HCT116 (cell line): ENCODE results near the gene CDC14A. TPM values are rescaled to one million over a fixed set of nuclear protein-coding genes. Genes with fewer than 3 reads are reported as not detected.
"Not testable (repeated sequence)": the region's sequence is repeated elsewhere in the genome, so short reads cannot be mapped to it uniquely, and the experiment has no call there.

Source experiments
- ATAC-seq: fragments of 200-7000 bp; cut with Tn5 transposase; 2 replicates; pipeline ENCODE4 v1.9.1; 2020; ENCODE audit warnings: mild to moderate bottlenecking, moderate library complexity
- BruUV-seq: library from RNA; stranded (reverse); fragments of 400-500 nt; replicated peaks from 2 replicates; lab custom pipeline; 2021; lab: Mats Ljungman, UMichigan
- CTCF ChIA-PET: fragments of 300-600 bp; sonication (Branson Sonifier 250); formaldehyde crosslinking; loops from one replicate; lab custom pipeline; 2021; ENCODE audit warnings: antibody characterized with exemption; lab: Charles Lee
- POLR2A ChIA-PET: fragments of 300-600, 350-600 bp; sonication (Branson Sonifier 250); formaldehyde crosslinking; loops from one replicate; lab custom pipeline; 2021; ENCODE audit warnings: antibody characterized with exemption; lab: Charles Lee
- RAD21 ChIA-PET, 2 experiments: fragments of 300-600 bp; sonication (Branson Sonifier 250); formaldehyde crosslinking; loops; one replicate each; lab custom pipeline; 2023; ENCODE audit warnings: low total read pairs in 2 of 2; ENCODE audit not compliant: uncharacterized antibody in 2 of 2, unreplicated experiment in 2 of 2, low non-redundant PET in 1 of 2; lab: Charles Lee
- DNase-seq: peaks from one replicate; pipeline ENCODE4 v3.0.0-alpha.2; 2010; ENCODE audit warnings: low read depth, low spot score
- H2AFZ ChIP-seq: fragments of 200-600 bp; shearing (Covaris generic), sonication (generic); 2 replicates; pipeline ENCODE4 v1.6.1; 2017; ENCODE audit warnings: low read depth, mixed run types, mixed read lengths, antibody characterized with exemption, low read length; ENCODE audit not compliant: poor library complexity, severe bottlenecking
- H3K27ac ChIP-seq: 2 replicates; pipeline ENCODE4 v1.5.1; 2012; ENCODE audit warnings: low read depth, low read length
- H3K27me3 ChIP-seq: fragments of 200-600 bp; sonication (generic); 2 replicates; pipeline ENCODE4 v1.6.1; 2016; ENCODE audit warnings: mixed run types, low read length, mixed read lengths; ENCODE audit not compliant: insufficient read depth
- H3K36me3 ChIP-seq, 2 experiments: fragments of 200-500 bp in 1 of 2; fragments of 200-600 bp in 1 of 2; sonication (Bioruptor generic) in 1 of 2; sonication (generic) in 1 of 2; 2 replicates each; pipeline versions ENCODE4 v1.5.1 to v1.6.1; 2014 to 2016; ENCODE audit warnings: low read length in 2 of 2, inconsistent platforms in 1 of 2, mixed read lengths in 1 of 2, mixed run types in 1 of 2; ENCODE audit not compliant: insufficient read depth in 2 of 2, control insufficient read depth in 1 of 2
- H3K4me1 ChIP-seq, 2 experiments: fragments of 200-600 bp in 1 of 2; sonication (generic) in 1 of 2; 2 replicates each; pipeline versions ENCODE4 v1.5.1 to v1.6.1; 2012 to 2017; ENCODE audit warnings: low read length in 2 of 2, inconsistent platforms in 1 of 2, mild to moderate bottlenecking in 1 of 2, mixed read lengths in 1 of 2, mixed run types in 1 of 2, moderate library complexity in 1 of 2; ENCODE audit not compliant: insufficient read depth in 2 of 2, control insufficient read depth in 1 of 2
- H3K4me2 ChIP-seq: fragments of 200-600 bp; sonication (generic); 2 replicates; pipeline ENCODE4 v1.6.1; 2017; ENCODE audit warnings: mixed run types, low read length, mixed read lengths
- H3K4me3 ChIP-seq, 2 experiments: fragments of 200-600 bp in 1 of 2; sonication (generic) in 1 of 2; replicated peaks in 1 of 2; 2 replicates each; pipeline ENCODE4 v1.5.1; 2011 to 2016; ENCODE audit warnings: low read length in 2 of 2, control low read depth in 1 of 2, low read depth in 1 of 2, mild to moderate bottlenecking in 1 of 2, mixed read lengths in 1 of 2, mixed run types in 1 of 2
- H3K79me2 ChIP-seq: fragments of 200-600 bp; sonication (generic); 2 replicates; pipeline ENCODE4 v1.6.1; 2017; ENCODE audit warnings: mild to moderate bottlenecking, mixed run types, low read length, moderate library complexity, mixed read lengths; ENCODE audit not compliant: insufficient read depth
- H3K9ac ChIP-seq: fragments of 200-600 bp; sonication (generic); 2 replicates; pipeline ENCODE4 v1.6.1; 2016; ENCODE audit warnings: low read length, mixed read lengths
- H3K9me2 ChIP-seq: fragments of 200-600 bp; sonication (generic), shearing (Covaris generic); 2 replicates; pipeline ENCODE4 v1.6.1; 2017; ENCODE audit warnings: mixed run types, mild to moderate bottlenecking, moderate library complexity; ENCODE audit not compliant: insufficient read depth
- H3K9me3 ChIP-seq, 2 experiments: fragments of 200-500 bp in 1 of 2; fragments of 200-600 bp in 1 of 2; sonication (Bioruptor generic) in 1 of 2; sonication (generic) in 1 of 2; 2 replicates each; pipeline ENCODE4 v1.6.1; 2014 to 2017; ENCODE audit warnings: low read length in 2 of 2, mixed read lengths in 2 of 2, inconsistent platforms in 1 of 2, low read depth in 1 of 2, mild to moderate bottlenecking in 1 of 2, mixed run types in 1 of 2, moderate library complexity in 1 of 2; ENCODE audit not compliant: control insufficient read depth in 1 of 2, insufficient read depth in 1 of 2
- H4K20me1 ChIP-seq: fragments of 200-600 bp; sonication (generic), shearing (Covaris generic); 2 replicates; pipeline ENCODE4 v1.6.1; 2017; ENCODE audit warnings: mixed run types, mild to moderate bottlenecking, moderate library complexity; ENCODE audit not compliant: insufficient read depth
- CEBPB ChIP-seq: IDR thresholded peaks from 2 replicates; pipeline ENCODE4 v1.6.1; 2012; ENCODE audit warnings: low read depth
- CTCF ChIP-seq, 3 experiments: fragments of 200-600 bp in 1 of 3; sonication (generic) in 1 of 3; IDR thresholded peaks in 2 of 3; conservative IDR thresholded peaks in 1 of 3; 2 replicates each; pipeline ENCODE4 v1.5.1; 2012 to 2017; ENCODE audit warnings: low read depth in 2 of 3, low read length in 2 of 3, antibody characterized with exemption in 1 of 3, borderline replicate concordance in 1 of 3, control low read depth in 1 of 3, mild to moderate bottlenecking in 1 of 3, mixed read lengths in 1 of 3, mixed run types in 1 of 3, moderate library complexity in 1 of 3; ENCODE audit not compliant: insufficient read depth in 1 of 3
- ELF1 ChIP-seq: IDR thresholded peaks from 2 replicates; pipeline ENCODE4 v1.6.1; 2012; ENCODE audit warnings: low read depth, borderline replicate concordance
- EZH2 ChIP-seq: fragments of 200-600 bp; sonication (generic); IDR thresholded peaks from 2 replicates; pipeline ENCODE4 v1.6.1; 2017; ENCODE audit warnings: antibody characterized with exemption, mixed run types
- FOSL1 ChIP-seq: IDR thresholded peaks from 2 replicates; pipeline ENCODE4 v1.6.1; 2012; ENCODE audit warnings: low read depth
- POLR2A ChIP-seq: IDR thresholded peaks from 2 replicates; pipeline ENCODE4 v1.7.0; 2011; ENCODE audit warnings: borderline replicate concordance; ENCODE audit not compliant: insufficient read depth, insufficient read length; ENCODE audit errors: extremely low read depth
- POLR2AphosphoS5 ChIP-seq: IDR thresholded peaks from 2 replicates; pipeline ENCODE4 v1.6.1; 2011; ENCODE audit warnings: mild to moderate bottlenecking, low read depth, low read length, moderate library complexity
- RAD21 ChIP-seq: IDR thresholded peaks from 2 replicates; pipeline ENCODE4 v1.6.1; 2012; ENCODE audit warnings: low read depth, mild to moderate bottlenecking
- SP1 ChIP-seq: IDR thresholded peaks from 2 replicates; pipeline ENCODE4 v1.6.1; 2012; ENCODE audit warnings: low read depth
- TCF7L2 ChIP-seq: IDR thresholded peaks from 2 replicates; pipeline ENCODE4 v1.7.0; 2011; ENCODE audit warnings: borderline replicate concordance, inconsistent platforms; ENCODE audit not compliant: insufficient read depth, insufficient read length; ENCODE audit errors: extremely low read depth
- YY1 ChIP-seq: IDR thresholded peaks from 2 replicates; pipeline ENCODE4 v1.6.1; 2011; ENCODE audit warnings: low read length, low read depth, moderate library complexity, mild to moderate bottlenecking; ENCODE audit not compliant: insufficient replicate concordance; ENCODE audit errors: extremely low read depth
- ZFX ChIP-seq: fragments of 450-650 bp; IDR thresholded peaks from 2 replicates; pipeline ENCODE4 v1.6.1; 2017
- intact Hi-C: fragments of 100-400 bp; cut with micrococcal nuclease; formaldehyde crosslinking; loops from 2 replicates; pipeline ENCODE4 v1.10.0; 2022
- total RNA-seq: library from RNA; stranded (reverse); gene quantifications from one replicate; pipeline ENCODE4 v1.2.1, GENCODE V29; 2021; ENCODE audit not compliant: unreplicated experiment
- TF ChIP-seq, protein P1 (sequence below): IDR thresholded peaks from 2 replicates; pipeline ENCODE4 v1.6.1; 2012

Gene CDC14A
- total RNA-seq, 1 experiment from 2014 or later, result 5.1 TPM

- intact Hi-C loops, result no loop called here
Observed at GRCh38 chr1:100335436-100335835, 16.9 kb upstream of the CDC14A start.

GRCh38 chr1:100337878-100338277, 14.4 kb upstream of the CDC14A start:
- RAD21 ChIA-PET, H3K79me2 ChIP-seq, H3K36me3 ChIP-seq, H3K9me2 ChIP-seq, intact Hi-C loops, ATAC-seq, H2AFZ ChIP-seq, H3K9me3 ChIP-seq, DNase-seq, POLR2A ChIA-PET, H3K4me1 ChIP-seq, H4K20me1 ChIP-seq, H3K4me3 ChIP-seq, H3K27ac ChIP-seq, CTCF ChIA-PET, BruUV-seq, H3K27me3 ChIP-seq, H3K4me2 ChIP-seq, H3K9ac ChIP-seq: not testable (repeated sequence)

More at GRCh38 chr1:100335436-100335835, 16.9 kb upstream of the CDC14A start:
- Histone ChIP-seq H3K9me3 (no peaks in the 10 kb centered on the region), H3K36me3 (no peaks in the 10 kb centered on the region), H3K4me2 (no peak overlapping the region), H3K9ac (no peak overlapping the region), H3K4me3 (no peak overlapping the region), H3K9me2 (0 out of 2 replicates have a peak, but pooled peaks cover 6% of the 10 kb centered on the region), H3K27ac (no peak overlapping the region), H3K4me1 (no peaks in the 10 kb centered on the region), H3K79me2 (no peaks in the 10 kb centered on the region), H2AFZ (no peak overlapping the region), H3K27me3 (no peaks in the 10 kb centered on the region), H4K20me1 (no peaks in the 10 kb centered on the region)
- CTCF ChIA-PET, result no interaction called here
- RAD21 ChIA-PET, result no interaction called here
- BruUV-seq, result no TSS peak
- ATAC-seq, result no peak
- DNase-seq, result no peak
- no peak for TF ChIP-seq ZFX
- TF ChIP-seq TCF7L2, result no peak
- TF ChIP-seq EZH2, result no peak
- TF ChIP-seq CEBPB, result no peak
- TF ChIP-seq POLR2A, result no peak
- no peak for TF ChIP-seq YY1
- TF ChIP-seq, protein P1, sequence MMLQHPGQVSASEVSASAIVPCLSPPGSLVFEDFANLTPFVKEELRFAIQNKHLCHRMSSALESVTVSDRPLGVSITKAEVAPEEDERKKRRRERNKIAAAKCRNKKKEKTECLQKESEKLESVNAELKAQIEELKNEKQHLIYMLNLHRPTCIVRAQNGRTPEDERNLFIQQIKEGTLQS, result no peak
- TF ChIP-seq POLR2AphosphoS5, result no peak
- TF ChIP-seq CTCF (IDR thresholded peaks at IDR 0.05 in 2 of 3, conservative IDR thresholded peaks at IDR 0.05 in 1 of 3; ENCODE audit: borderline replicate concordance in 1 of 3, insufficient read depth in 1 of 3, low read depth in 2 of 3, low read length in 2 of 3), result no peak
- no peak for TF ChIP-seq ELF1
- no peak for TF ChIP-seq FOSL1
- TF ChIP-seq RAD21, result no peak
- no peak for TF ChIP-seq SP1
- POLR2A ChIA-PET, result no interaction called here

- H3K27me3 ChIP-seq, POLR2A ChIA-PET, H3K79me2 ChIP-seq, H4K20me1 ChIP-seq, H3K4me2 ChIP-seq, H3K9ac ChIP-seq, ATAC-seq, H3K9me3 ChIP-seq, H2AFZ ChIP-seq, H3K4me3 ChIP-seq, H3K27ac ChIP-seq, CTCF ChIA-PET, intact Hi-C loops, BruUV-seq, H3K9me2 ChIP-seq, H3K36me3 ChIP-seq, DNase-seq, RAD21 ChIA-PET, H3K4me1 ChIP-seq: not testable (repeated sequence)
Observed at GRCh38 chr1:100339735-100340134, 12.6 kb upstream of the CDC14A start.
